GM18517 (cell line): Measurements from ENCODE around the gene ACTG1.
A peak's percentile ranks its signal among the peaks of the same experiment; 100 is the strongest.

ENCODE experiments used
- ATAC-seq: cut with Tn5 transposase; IDR thresholded peaks from one replicate; pipeline ENCODE4 v1.9.1; 2021; ENCODE audit warnings: mild to moderate bottlenecking, moderate library complexity; ENCODE audit not compliant: unreplicated experiment

The ACTG1 gene

DNA sequence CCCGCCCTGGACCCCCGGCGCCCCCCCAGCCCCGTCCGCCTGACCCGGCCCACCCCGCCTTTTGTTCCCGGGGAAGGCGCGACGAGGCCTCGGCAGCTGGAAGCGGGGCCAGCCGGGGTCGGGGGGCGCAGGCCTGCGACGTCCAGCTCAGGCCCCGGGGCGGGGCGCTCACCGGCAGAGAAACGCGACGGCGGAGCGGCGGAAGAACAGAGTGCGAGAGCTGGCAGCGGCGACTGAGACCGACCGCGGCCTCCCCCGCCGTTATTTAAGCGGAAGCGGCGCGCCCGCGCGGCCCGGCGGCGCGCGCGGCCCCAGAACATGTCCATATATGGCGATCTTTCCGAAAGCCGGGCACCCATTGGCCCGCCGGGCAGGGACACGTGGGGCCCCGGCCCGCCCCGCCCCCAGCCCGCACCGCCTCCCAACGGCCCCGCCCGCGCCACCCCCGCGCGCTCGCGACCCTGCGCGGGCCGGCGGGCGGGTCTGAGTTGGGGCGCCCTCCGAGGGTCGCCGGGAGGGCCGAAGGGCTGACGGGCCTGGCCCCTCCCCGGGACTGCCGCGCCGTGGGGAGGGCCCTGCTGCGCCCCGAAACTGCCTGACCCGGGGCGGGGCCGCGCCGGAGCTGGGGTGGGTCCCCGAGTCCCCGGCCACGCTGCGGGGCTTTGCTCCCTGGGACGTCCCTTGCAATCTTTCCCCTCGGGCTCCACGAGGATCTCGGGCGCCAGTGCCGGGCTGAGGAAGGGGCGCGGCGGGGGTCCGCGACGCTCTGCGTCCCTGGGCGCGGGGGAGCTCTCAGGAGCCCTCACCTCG, at the start of gene ACTG1:
ACTG1 (minus strand) TSS at position 238 of the 810 bp plus-strand sequence. CDS start 445 bp downstream, outside the sequence.
- peak; percentile 35 for ATAC-seq

DNA sequence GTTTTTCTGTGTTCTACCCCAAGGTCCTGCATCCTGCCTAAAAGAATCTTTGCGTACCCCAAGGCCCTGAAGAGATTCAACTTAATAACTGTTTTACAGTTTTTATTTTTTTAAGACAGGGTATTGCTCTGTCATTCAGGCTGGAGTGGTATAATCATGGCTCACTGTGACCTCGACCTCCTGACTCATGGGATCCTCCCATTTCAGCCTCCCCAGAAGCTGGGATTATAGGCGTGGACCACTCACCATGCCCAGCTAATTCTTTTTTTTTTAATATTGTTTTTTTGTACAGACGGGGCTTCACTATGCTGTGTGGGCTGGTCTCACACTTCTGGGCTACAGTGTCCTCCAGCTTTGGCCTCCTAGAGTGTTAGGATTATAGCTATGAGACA, 48.9 kb upstream of the ACTG1 start:
- ATAC-seq = no peak

GRCh38 chr17:81558941-81559806, 46.6 kb upstream of the ACTG1 start:
- ATAC-seq = no peak

- ATAC-seq = no peak
These were observed 45.5 kb upstream of the ACTG1 start for GRCh38 chr17:81558115-81558468.

- no peak for ATAC-seq
These were observed 44.9 kb upstream of the ACTG1 start for GRCh38 chr17:81557276-81558114.

- ATAC-seq = no peak
These were observed 44.3 kb upstream of the ACTG1 start for GRCh38 chr17:81556863-81557262.

GRCh38 chr17:81556175-81556691, 43.6 kb upstream of the ACTG1 start:
- no peak for ATAC-seq

DNA sequence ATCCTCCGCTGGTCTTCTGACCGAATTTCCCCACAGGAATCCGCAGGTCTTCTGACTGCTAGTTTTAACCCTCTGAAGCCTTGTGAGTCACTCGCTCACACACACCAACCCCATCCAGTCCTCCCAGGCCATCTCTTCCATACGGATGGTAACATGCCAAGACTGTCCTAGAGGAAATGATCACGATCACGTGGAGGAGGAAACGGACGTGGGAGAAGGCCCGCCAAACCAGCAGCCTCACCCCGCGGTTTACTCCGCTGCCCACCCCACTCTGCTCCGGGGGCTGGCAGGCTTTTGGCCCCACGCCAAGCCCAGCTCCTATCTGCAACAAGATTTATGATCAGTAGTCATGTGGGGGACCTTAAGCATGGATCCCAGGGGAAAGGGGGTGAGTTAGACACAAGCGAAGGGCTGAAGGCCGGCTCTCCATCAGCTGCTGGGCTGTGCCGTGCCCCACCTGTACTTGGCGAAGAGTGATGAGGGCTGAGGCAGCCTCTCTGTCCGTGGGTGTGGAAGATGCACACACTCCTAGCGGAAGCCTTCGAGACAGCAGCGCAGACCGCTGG, 41.1 kb upstream of the ACTG1 start:
- no peak for ATAC-seq

GRCh38 chr17:81553018-81553615, 40.5 kb upstream of the ACTG1 start:
- ATAC-seq = peak; percentile 26

DNA sequence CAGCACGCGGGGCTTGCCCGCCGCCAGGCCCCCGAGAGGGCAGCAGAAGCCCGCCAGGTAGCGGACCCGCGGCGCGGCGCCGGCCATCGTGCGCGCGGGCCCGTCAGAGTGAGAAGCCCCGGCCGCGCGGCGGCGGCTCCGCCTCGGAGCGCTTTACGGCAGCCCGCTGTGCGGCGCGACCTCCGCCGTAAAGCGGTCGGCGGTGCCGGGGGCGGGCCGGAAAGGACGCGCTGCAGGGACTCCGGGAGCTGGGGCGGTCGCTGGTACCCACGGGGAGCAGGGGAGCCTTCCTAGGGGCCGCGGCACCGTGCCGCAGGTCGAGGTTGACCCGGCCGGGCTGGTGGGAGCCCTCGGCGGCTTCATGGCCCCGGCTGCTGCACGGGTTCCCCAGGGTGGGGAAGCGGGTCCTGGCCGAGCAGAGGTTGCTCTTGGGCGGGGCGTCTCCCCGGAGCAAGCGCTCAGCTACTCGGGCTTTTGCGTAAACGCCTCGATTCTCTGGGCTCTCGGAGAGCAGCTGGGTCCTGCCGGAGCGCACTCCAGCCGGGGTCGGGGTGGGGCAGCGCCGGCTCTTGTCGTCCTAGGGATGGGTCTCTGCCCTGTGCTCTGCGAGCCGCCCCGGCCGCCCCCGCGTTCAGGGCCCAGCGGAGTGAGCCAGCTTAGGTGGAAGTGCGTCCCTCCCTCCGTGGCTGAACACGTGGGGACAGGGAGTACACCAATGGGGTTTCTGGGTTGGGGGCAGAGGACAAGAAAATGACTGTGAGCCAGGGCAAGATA, 39.8 kb upstream of the ACTG1 start, which contains the start of gene FAAP100:
FAAP100 (minus strand) TSS at position 110 of the 774 bp plus-strand sequence; CDS start at position 87, 23 bp downstream.
- peak; percentile 50 for ATAC-seq

DNA sequence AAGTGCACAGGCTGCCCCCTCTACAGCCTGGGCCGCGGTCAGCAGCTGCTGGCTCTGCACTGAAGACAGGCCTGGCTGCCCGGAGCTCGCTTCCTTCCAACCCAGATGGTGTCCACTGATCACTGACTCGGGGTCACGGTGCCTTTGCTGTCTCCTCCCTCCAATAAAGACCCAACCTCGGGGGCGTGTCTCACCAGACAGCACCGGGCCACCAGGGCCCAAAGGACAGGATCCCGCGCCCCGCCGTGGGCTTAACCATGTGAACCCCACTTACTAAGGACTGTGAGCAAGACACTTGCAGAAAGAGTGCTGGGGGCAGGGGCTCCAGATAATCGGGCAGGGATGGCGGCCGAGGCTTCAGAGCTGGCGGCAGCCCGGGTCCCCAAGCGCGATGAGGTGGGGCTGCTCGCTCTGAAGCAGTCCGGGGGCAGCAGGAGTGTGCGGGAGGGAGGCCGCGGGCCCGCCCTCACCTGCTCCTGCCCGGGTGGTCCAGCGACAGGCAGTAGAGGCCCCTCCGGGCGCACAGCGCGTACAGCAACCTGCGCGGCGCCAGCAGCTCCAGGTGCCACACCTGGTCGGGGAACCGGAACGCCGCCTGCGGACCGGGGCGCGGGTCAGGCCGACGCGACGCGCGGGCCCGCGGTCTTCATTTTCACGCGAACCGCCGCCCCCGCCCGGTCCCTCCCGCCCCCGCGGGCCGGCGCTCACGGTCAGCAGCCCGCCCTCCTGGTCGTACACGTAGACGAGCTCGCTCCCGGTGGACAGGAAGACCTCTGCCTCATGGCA, 39.1 kb upstream of the ACTG1 start:
- peak; percentile 9 for ATAC-seq

DNA sequence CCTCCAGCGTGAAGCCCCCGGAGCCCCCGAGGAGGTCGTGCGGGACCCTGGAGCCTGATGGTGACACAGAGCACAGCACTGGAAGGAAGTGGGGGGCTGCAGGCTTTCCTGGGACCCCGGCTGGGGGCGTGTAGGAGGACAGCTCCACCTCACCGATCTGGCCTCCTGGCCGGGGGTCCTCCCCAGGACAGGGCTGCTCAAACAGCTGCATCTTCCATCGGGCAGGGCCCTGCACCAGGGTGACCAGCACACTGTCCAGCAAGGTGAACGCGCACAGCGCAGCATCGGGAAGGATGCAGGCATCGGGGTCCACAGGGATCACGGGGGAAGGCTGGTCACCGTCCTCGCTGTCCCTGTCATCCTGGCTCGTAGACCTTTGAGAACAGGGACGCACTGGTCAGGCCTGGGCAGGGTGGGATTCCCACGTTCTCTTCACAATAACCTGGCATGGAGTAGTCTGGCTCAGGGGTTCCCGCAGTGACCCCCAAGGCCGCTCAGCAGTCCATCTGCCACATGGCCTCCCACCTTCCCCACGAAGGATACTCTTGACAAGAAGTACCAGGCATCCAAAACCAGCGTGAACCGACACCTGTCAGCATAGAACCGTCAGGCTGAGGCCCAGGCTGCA, 38.3 kb upstream of the ACTG1 start:
- ATAC-seq = no peak

DNA sequence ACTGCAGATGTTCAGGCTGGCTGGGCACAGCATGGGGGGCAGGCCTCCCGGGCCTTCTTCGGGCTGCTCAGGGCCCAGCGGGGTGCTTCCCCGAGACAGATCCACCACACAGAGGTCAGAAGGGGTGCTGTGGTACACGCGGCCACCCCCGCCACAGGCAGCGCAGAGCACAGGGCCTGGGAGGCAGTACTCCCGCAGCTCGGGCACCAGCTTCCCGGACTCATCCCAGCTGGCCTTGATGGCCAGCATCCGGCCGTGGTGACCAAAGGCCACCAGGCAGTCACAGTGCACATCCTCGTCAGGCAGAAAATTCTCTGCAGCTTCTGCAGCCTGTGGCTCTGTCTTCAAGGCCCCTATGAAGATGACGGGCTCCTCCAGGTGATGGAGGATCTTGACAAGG, 37.7 kb upstream of the ACTG1 start:
- ATAC-seq = no peak

- ATAC-seq = no peak
These were observed 37.2 kb upstream of the ACTG1 start for GRCh38 chr17:81549826-81550225.

DNA sequence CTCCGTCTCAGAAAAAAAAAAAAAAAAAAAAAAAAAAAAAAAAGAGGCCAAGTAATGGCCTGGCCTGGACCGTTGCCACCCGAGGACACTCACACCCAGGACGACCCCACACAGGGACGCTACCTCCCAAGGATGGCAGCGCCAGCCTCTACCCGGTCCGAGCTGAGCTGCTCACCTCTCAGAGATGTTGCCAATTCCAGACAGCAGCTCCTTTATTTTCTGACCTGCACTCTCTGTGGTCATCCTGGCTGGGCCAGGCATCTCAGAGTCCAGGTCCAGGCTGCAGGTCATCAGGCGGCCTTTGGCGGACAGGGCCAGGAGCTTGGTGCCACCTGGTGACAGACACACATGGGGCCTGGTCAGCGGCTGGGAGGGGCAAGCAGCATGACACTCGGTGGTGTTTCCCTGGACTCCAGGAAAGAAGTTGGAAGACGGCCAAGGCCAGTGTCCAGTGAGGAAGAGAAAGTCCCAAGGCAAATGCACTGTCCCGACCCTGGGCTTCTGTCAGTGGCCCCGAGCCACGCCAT, 36.5 kb upstream of the ACTG1 start:
- ATAC-seq = no peak

- no peak for ATAC-seq
These were observed 35.0 kb upstream of the ACTG1 start for GRCh38 chr17:81547614-81547982.

- ATAC-seq = no peak
These were observed 34.5 kb upstream of the ACTG1 start for GRCh38 chr17:81546906-81547613.
